ENCODE measurements around the gene ARHGEF4.
"Not testable (repeated sequence)": the region's sequence is repeated elsewhere in the genome, so short reads cannot be mapped to it uniquely, and the experiment has no call there.

The ARHGEF4 gene

DNA sequence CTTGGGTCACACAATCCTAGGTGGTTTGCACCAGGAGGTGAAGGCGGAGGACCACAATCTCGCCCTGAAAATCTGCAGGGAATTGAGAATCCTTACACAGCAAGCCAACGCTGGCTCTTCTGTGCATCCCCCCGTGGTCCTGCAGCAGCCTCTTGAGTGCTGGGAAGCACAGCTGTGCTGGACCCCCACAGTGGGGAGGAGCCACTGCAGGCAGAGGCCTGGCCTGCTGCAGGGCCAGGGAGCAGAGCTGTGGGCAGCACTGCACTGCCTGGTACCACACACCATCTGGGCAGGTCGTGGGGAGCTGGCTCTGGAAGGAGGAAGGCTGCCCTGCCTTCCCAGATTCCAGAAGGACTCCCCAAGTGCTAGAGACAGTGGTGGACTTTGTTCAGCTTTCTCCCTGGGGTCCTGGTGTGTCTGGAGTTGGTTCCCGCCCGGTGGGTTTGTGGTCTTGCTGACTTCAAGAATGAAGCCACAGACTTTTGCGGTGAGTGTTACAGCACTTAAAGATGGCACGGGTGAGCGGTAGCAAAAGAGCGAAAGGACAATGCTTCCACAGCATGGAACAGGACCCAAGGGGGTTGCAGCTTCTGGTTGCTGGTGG lies 150.3 kb downstream of the ARHGEF4 start:
- DNase-seq: no peak

DNA sequence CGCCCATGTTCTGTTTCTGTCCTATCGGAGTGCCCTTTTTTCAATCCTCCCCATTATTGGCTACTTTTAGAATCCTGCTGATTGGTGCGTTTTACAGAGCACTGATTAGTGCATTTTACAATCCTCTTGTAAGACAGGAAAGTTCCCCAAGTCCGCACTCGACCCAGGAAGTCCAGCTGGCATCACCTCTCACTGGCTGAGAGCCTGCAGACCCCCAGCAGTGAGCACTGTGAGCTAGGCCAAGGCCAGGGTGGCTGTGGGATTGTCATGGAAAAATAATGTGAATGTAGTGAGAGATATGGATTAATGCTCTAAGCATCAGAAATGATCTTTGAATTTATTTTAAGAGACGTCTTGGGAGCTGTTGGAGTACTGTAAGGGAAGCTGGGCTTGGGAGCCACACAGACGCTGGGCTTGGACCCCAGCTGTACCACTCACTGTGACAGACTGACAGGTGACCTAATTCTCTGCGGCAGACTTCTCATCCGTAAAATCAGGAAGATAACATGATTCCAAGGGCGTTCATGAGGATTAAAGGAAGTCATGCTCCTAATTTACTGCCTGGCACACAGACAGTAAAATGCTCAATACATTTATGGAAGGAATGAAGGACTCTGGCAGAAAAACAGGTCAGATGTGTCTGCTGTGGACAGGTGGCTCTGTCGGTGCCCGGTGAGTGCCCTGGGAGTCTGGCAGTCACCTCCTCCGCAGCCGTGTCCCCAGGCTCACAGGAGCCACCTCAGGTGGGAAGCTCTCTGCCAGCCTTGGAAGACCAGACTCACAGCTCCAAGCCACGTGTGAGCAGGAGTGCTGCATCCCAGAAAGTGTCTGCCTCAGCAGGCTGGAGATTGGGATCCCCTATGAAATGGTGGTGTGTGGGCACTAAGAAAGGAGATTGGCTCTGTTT lies 151.1 kb downstream of the ARHGEF4 start:
- no peak for DNase-seq

DNA sequence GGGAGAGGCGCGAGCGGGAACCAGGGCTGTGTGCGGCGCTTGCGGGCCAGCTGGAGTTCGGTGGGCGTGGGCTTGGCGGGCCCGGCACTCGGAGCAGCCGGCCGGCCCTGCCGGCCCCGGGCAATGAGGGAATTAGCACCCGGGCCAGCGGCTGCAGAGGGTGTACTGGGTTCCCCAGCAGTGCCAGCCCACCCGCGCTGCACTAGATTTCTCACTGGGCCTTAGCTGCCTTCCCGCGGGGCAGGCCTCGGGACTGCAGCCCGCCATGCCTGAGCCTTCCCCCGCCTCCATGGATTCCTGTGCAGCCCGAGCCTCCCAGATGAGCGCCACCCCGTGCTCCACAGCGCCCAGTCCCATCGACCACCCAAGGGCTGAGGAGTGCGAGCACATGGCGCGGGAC lies 154.7 kb downstream of the ARHGEF4 start:
- DNase-seq: not testable (repeated sequence)

DNA sequence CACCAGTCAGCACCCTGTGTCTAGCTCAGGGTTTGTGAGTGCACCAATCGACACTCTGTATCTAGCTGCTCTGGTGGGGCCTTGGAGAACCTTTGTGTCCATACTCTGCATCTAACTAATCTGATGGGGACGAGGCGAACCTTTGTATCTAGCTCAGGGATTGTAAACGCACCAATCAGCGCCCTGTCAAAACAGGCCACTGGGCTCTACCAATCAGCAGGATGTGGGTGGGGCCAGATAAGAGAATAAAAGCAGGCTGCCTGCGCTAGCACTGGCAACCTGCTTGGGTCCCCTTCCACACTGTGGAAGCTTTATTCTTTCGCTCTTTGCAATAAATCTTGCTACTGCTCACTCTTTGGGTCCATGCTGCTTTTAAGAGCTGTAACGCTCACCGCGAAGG lies 155.3 kb downstream of the ARHGEF4 start:
- DNase-seq: not testable (repeated sequence)

DNA sequence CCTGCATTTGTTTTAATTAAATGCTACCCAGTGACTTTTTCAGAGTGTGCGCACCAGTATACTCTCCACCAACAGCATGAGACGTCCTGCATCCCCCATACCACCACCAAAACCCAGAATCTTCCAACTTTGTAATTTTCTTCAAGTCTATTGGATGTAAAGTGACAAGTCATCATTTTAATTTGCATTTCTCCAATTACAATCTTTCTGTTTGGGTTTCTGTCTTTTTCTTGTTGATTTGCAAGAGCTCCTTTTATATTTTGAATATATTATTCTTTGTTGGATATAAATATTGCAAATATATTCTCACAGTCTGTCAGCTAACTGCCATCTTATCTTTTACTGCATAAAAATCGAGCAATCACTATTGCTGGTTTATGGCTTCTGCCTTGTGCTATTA lies 160.0 kb downstream of the ARHGEF4 start:
- DNase-seq: no peak

DNA sequence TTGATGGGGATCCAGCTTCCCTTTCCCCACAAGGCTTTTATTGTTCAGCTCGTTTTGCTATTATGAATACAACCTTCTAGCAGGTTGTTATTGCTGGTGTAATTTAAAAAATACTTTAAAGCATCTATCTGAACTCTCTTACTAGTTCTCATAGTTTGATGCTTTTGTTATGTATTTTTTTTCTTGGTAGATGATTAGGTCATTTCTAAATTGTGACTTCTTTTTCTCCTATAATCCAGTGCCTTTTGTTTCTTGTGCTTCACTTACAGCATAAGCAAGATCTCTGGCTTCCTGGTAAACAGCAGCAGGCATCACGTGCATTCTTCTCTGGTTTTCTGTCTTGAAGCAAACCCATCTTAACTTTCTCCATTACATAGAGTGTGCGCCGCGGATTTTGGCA lies 160.5 kb downstream of the ARHGEF4 start:
- no peak for DNase-seq

DNA sequence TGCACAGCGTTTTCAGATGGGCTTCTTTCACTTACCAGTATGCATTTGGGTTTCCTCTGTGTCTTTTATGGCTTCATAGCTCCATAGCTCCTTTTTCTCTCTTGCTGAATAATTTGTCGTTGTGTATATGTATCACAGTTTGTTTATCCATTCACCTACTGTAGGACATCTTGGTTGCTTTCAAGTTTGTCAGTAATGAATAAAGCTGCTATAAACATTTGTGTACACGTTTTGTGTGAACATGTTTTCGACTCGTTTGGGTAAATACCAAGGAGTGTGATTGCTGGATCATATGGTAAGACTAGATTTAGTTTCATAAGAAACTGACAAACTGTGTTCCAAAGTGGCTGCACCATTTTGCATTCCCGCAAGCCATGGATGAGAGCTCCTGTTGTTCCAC lies 161.8 kb downstream of the ARHGEF4 start:
- DNase-seq: no peak

GRCh38 chr2:131004446-131005209 lies 167.9 kb downstream of the ARHGEF4 start:
- no peak for DNase-seq

DNA sequence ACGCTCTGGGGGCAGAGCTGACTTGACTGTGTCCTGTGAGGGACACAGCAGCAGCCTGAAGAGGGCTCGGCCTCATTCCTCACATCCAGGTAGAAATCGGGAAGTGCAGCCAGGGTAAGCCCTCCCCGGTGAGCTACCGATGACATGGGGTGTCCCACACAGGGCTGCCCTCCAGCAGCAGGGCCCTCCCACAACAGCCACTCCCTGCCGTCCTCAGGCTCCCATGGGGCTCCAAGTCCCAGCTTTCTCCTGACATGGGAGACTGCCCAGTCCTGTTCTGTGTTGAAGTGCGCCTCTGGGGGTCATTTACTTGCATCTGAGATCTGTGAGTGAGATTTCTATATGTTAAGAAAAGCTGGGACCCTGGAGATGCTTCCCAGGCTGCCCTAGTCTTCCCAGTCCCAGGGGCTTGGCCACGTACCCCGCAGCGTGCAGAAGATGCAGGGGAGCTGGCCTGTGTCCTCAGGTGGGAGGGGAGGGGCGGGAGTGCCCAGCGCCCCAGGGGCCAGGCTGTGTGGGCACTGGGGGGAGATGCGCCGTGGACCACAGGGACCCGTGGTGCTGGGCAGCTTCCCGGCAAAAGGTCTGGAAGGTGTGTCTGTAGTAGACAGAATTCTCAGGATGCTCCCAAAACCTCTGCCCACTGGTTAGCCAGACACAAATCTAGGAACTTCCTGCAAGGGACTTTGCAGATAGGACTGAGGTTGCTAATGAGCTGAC lies 168.7 kb downstream of the ARHGEF4 start:
- no peak for DNase-seq

DNA sequence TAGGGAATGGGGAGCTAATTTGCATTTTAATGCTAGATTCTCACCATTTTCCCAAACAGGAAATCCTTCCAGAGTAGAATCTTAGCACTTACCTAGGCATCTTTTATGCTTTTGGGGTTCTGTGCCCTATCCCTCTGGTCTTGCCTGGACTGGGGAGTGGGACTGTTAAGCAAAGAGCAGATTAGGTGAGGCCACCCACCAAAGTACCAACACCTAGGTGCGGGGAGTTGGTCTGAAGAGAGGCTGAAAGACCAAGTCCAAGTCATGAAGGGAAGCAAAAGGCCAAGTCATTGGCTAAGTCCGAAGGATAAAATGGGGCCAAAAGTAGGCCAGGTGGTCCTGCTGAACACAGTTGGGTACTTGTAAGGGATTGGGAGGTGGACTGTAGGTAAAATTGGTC lies 169.8 kb downstream of the ARHGEF4 start:
- no peak for DNase-seq

GRCh38 chr2:131008967-131009366 lies 172.3 kb downstream of the ARHGEF4 start:
- no peak for DNase-seq

DNA sequence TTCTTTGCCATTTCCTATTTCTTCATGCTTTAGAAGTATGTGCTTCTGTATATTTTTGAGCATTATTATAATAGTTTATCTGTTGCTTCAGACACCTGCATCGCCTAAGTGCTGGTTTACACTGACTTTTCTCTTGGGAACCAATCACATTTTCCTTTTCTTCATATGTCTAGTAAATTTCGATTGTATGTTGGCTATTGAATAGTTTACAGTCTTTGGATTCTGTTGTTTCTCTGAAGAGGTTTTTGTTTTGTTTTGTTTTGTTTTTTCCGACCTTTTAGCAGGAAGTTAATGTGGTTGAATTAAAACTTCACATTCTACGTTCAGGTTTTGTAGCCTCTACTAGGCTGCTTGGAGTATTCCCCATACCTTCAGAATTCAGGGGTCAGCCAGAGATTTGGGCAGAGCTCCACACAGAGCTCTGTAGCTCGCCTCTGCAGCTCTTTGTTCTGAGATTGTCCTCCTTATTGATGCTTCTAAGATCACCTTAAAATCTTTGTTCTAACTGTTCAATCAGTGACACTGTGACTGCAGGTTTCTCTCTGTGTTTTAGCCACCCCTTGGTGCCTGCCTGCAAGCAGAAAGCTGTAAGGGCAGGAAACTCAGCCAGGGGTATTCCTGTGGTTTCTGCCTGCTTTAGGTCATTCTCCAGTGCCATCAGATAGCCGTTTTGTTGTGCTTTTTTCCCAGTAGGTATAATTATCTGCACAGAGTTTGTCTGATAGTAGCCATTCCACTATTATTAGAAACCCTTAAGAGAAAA lies 173.2 kb downstream of the ARHGEF4 start:
- DNase-seq: no peak

- DNase-seq: no peak
These were observed 173.9 kb downstream of the ARHGEF4 start for GRCh38 chr2:131010566-131010965.

- no peak for DNase-seq
These were observed 174.8 kb downstream of the ARHGEF4 start for GRCh38 chr2:131011486-131011885.

DNA sequence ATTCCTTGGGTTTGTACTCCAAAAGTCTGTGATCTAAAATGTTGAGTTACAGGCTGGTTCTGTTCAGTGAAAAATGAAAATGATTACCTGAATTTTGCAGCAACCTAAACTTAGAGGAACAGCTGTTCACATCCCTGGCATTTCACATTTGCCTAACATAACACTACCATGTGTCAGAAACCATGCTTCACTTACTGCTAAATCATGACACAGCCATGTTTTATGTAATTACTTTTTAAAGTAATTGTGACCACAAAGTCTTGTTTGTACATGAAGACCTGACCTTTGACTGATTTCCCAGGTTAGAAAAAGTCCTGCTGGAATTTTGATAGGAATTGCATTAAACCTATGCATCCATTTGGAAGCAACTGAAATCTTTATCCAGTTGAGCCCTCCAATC lies 177.4 kb downstream of the ARHGEF4 start:
- DNase-seq: no peak

GRCh38 chr2:131015764-131016163 lies 179.1 kb downstream of the ARHGEF4 start:
- no peak for DNase-seq

DNA sequence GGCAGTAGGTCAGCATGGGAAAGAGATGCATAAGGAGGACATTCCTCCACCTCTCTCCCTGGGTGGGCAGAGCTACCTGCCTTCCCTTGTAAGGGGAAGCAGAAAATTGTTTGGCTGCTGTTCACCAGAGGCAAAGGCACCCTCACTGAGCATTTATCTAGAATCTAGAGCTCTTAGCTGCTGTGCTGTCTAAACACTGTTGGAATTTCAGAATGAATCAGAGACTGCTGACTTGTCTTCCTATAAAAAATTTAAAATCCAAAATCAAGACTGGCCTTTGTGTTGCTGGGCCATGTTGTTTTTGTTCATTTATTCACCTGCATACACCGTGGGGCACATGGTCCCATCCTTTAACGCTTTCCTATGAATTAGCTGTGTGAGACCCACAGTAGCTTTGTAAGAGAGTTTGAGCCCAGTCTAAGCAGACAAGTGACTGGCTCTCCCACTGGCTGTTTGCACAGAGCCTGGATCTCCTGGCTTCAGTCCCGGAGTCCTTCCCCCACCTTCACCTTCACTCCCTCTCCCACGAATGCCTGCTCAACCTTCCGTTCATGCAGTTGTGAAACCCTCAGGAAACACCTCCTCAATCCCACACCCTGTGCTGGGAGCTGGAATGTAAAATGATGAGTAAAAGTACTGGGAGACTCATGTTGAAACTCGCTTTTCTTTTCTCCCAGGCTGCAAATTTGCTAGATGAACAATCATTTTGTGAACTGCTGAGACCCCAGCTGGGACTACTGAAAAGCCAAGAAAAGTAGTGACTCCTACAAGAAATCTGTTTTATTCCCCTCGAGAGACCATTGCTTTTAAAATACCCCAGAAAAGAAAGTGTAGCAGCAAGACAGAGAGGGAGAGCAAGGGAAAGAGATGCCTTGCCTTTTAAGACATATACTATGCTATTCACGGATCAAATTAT lies 180.4 kb downstream of the ARHGEF4 start:
- DNase-seq: no peak

- DNase-seq: no peak
These were observed 186.0 kb downstream of the ARHGEF4 start for GRCh38 chr2:131022731-131023130.

- DNase-seq: no peak
These were observed 187.0 kb downstream of the ARHGEF4 start for GRCh38 chr2:131023758-131024157.

DNA sequence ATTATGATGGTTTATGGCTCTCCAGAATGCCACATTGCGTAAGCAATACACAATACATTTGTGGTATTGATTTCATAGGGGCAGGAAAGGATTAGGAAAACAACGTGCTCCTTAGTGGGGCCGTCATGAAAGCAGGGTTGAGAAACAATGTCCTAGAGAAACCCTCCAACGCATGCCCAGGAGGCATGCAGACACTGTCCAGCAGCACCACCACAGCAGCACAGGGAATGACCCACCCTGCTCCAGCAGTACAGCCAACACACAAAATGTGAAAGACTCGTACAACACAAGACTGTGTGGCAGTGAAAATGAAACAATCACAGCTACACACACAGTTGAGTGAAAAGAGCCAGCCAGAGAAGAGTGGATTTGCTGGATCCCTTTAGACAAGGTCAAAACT lies 190.2 kb downstream of the ARHGEF4 start:
- DNase-seq: no peak
